HG03521 (cell line): ENCODE data around the gene ADCY2.

Source experiments
- ATAC-seq: cut with Tn5 transposase; IDR thresholded peaks from one replicate; pipeline ENCODE4 v1.9.1; 2021; ENCODE audit warnings: mild to moderate bottlenecking, moderate library complexity; ENCODE audit not compliant: unreplicated experiment

The ADCY2 gene

DNA sequence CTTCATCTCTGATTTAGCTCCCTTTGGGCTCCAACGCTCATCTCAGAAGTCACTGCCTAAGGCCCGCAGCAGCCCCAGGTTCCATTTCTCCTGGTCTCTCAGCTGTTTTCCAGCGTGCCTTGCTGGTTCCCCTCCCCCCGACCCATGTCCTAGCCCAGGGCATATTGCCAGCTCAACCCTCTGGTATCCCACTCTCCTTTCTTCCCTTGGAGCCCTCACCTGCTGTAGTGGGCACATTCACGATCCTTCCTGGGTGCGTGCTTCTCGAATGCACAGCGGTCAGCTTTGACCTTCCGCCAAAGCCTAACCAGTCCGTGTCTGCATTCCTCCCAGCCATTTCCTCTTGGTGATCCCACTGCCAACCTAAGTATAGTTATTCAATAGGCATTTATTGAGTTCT lies 418.9 kb downstream of the ADCY2 start:
- no peak for ATAC-seq

DNA sequence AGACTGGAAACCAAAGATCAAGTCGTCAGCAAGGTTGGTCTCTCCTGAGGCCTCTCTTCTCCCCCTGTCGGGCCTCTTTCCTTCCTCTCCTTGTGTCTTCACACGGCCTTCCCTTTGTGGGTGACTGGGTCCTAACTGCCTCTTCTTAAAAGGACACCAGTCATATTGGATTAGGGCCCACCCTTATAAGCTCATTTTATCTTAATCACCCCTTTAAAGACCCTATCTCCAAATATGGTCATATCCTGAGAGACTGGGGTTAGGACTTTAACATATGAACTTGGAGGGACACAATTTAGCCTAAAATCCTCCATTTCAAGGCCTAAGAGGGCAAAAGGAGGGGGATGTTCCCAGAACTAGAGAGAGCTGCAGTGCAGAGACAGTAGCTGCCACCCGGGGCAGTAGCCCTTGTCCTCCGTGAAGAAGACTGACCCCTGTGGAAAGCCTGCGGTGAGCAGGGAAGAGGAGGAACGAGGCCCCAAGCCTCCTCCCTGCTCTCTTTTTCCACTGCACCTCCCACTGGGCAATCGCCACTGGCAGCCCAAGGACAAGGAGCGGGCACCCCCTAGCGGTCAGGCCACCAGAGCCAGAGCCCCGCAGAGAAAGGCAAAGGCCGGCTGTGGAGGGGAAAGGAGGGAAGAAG lies 420.1 kb downstream of the ADCY2 start:
- ATAC-seq: peak; percentile 87

DNA sequence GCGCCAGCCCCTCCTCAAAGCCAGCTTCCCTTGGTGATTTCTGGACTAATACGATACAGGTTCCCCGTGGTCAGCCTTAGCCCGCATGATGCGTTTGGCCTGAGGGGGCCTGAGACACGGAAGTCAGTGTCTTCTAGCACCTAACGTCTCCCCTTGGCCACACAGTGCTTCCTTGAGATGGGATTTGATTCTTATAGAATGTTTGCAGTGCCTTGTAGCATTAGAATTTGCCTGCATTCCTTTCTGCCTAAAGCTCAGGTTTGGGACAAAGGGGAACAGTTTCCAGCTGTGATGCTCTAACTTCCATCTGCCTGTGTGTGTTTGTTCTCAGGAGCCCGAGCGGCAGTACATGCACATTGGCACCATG lies 420.6 kb downstream of the ADCY2 start:
- ATAC-seq: no peak

DNA sequence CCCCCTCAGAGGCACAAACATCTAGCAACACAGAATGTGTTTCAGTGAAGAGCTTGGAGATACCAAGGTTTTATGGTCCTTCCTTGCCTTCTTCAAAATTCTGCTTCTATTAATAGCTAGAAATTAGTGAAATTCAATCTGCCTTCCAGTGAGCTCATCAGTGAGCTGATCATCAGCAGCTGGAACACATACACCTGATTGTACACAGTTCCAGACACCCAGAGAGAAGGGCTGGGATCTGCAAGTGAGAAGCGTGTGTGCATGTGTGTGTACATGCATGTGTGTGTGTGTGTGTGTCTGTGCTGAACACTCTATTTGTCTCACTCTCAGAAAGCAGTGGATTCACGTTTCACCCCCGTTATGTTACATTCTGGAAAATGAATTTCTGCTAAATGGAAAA lies 426.5 kb downstream of the ADCY2 start:
- no peak for ATAC-seq

DNA sequence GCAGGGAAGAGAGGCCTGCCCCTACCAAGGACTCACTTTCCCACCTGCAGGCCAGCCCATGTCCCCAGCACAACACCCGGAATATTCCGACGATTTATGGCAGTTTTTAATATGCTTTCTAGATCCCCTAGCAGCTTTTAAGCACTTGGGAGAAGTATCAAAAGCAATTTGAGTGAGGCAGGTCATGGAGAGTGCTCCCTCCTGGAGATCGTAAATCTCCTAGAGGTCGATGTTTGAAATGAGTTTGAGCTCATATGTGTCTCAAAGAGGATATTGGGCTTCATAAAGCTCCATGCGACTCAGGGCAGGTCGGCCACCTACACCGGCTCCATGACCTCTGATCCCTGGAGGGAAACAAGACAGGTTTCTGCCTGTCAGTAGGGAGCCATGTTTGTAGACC lies 427.7 kb downstream of the ADCY2 start:
- ATAC-seq: no peak

DNA sequence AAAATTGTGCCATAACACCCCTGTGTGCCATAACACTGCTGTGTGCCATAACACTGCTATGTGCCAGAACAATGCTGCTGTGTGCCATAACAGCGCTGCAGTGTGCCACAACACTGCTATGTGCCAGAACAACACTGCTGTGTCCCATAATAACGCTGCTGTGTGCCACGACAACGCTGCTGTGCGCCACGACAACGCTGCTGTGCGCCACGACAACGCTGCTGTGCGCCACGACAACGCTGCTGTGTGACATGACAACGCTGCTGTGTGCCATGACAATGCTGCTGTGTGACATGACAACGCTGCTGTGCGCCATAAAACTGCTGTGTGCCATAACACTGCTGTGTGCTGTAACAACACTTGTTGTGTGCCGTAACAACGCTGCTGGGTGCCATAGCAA lies 429.1 kb downstream of the ADCY2 start:
- ATAC-seq: no peak

DNA sequence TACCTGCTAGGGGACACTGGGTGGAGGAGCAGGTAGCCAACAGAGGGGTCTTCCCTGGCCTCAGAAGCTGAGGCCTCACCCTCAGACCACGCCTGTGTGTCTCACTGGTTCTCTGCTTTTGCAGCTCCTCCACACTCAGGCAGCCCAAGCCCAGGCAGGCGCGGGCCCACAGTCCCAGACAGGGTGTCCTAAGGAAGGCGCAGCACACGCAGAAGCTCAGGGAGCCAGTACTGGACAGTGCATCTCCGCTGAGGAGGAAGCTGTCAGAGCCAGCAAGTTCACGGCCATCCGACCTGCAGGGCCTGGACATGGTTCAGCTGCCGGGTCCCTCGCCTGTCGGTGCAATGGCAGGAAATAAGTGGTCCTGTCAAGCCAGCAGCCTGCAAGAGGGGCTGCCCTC lies 429.7 kb downstream of the ADCY2 start:
- no peak for ATAC-seq

DNA sequence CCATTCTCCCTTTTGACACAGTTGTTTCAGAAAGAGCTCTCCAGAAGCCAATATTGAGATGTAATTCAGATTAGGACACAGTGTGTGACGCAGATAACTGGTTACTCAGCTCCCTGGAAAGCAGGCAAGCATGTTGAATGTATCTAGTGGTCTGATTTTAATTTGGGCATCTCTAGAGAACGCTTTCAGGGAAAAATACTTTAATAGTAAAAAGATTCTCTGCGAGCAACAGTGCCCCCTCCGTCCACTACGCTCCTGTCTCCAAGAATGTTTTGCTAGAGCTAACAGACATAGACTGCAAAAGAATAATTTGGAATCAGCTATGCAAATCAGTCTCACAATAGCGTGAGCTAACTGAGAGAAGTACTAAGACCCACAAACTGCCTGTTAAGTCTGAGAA lies 431.7 kb downstream of the ADCY2 start:
- ATAC-seq: no peak

DNA sequence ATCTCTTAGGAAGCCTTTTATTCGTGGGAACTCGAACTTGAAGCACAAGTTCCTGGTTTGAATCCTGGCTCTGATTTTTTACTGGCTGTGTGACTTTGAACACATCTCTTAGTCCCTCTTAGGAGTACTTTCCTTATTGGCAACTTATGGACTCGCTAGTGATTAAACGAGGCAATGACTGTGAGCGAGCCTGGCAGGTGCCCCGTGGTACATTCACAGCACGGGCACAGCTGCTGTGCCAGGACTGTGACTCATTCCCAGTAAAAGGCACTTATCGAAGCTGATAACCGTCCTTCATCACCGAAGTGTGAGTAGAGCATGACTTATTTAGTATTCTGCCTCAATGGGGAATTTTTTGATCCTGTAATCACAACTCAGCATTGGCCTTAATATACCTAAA lies 432.3 kb downstream of the ADCY2 start:
- no peak for ATAC-seq

DNA sequence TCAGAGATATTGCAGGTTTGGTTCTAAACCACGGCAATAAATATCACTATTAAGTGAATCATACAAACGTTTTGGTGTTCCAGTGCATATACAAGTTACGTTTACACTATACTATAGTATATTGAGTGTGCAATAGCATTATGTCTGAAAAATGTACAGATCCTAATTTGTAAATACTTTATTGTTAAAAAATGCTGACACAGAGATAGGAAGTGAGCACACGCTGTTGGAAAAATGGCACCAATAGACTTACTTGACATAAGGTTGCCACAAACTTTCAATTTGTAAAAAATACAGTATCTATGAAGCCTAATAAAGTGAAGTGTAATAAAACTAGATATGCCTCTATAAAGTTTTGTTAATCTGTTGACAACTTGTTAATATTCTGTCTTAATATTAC lies 439.0 kb downstream of the ADCY2 start:
- no peak for ATAC-seq

DNA sequence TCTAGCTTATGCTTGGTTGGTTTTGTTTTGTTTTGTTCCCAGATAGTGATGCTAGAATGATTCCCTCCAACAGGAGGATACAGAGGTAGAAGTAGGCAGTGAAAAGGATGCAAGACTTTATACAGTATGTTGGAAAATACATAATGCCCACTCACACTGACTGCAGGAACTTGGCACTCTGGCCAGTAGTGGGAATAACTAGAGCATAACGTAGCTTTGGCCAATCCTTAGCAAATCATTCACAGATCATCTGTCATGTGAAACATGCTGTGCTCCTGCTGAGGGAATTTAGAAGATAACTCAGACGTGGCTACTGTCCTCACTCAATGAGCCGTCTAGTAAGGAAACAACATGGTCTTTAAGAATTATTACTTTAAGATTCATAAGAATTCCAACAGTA lies 441.5 kb downstream of the ADCY2 start:
- no peak for ATAC-seq

DNA sequence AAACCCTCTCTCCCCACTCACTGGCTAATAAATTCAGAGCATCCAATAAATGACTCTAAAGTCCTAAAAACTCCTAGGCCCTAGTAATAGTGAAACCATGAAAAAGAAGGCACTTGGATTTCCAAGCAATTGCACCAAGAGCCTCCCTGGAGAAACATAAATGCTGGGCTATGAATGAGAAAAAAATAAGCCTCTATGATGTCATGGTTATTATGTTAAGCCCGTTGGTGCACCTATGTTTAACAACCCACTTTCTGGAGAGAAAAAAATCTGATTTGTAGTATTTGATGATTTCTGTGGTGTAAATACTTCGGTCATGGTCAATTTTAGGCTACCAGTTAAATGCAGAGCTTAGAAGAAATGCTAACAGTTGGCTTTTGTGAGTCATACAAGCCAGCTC lies 446.6 kb downstream of the ADCY2 start:
- ATAC-seq: no peak

DNA sequence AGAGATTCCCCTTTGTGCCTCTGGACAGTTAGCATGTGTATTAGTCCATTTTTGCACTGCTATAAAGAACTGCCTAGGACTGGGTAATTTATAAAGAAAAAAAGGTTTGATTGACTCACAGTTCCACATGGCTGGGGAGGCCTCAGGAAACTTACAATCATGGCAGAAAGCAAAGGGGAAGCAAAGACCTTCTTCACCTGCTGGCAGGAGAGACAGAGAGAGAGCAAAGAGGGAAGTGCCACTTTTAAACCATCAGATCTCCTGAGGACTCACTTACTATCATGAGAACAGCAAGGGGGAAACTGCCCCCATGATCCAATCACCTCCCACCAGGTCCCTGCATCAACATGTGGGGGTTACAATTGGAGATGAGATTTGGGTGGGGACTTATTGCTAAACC lies 449.0 kb downstream of the ADCY2 start:
- no peak for ATAC-seq

DNA sequence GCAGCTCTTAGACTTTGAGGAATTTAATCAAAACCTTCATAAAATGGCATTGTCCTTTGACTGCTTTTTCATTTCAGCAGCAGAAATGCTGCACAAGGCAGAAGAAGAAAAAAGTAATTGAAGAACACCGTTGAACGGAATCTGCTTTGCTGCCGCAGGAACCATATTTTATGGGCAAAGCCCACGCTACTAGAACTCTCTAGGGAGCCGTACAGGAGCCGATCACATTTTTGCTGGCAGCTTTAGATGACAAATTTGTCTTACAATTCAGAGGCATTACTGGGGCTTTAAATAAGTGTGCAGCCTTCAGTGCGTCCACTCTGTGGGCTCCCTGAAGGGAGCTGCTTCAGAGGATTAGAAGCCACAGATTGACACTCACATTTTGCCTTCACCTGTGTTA lies 449.6 kb downstream of the ADCY2 start:
- no peak for ATAC-seq

DNA sequence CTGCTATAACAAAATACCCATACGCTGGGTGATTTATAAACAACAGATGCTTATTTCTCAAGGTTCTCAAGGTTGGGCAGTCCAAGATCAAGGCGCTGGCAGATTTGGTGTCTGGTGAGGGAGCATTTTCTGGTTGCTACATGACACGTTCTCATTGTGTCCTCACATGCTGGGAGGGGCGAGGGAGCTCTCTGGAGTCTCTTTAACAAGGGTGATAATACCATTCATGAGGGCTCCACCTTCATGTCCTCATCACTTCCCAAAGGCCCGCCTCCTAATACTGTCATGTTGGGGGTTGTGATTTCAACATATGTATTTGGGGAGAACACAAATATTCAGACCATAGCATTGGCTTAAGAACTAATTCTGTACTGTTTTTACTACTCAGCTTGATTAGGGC lies 450.4 kb downstream of the ADCY2 start:
- no peak for ATAC-seq

DNA sequence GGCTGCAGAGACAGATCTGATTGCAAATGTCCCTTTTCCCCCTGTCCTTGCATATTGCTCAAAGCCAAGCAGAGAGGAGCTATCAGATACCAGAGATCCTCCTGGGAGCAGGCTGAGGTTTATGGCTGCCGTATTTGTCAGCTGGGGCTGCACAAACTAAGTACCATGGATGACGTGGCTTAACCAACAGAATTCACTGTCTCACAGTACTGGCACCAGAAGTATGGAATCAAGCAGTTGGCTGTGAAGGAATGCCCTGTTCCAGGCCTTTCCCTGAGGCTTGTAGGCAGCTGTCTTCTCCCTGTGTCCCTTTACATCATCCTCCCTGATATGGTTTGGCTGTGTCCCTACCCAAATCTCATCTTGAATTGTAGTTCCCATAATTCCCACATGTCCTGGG lies 452.4 kb downstream of the ADCY2 start:
- ATAC-seq: no peak

DNA sequence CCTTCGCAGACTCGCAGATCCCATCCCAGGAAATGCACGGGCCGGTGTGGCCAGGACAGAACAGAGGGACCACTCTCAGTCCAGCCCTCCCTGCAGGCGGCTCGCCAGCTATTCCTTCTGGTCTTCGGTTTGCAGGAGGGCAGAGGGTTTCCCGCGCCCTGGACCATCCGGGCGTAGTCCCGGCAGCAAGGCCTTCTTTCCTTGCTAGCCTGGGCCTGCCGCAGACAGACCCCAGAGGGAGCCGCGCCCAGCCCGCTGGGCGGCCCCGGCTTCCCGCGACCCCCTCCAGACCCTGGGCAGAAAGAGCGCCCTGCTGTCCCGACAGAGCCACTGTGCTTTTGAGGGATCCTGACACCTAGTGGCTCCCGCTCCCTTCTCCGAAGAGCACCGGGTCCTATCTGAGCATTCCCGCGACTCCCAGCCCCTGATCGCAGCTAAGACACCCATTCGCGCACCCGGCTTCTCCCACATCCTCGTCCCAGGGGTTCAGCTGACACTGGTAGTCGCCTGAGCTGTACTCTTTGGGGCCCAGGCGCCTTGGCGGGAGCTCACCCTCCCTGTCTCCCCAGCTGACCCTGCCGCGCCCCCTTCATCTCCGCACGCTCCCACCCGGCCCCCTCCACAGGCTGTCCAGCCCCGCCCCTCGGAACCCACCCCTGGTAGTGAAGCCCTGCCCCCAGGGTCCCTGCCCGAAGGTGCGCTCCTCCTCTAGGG lies 453.9 kb downstream of the ADCY2 start:
- ATAC-seq: no peak

DNA sequence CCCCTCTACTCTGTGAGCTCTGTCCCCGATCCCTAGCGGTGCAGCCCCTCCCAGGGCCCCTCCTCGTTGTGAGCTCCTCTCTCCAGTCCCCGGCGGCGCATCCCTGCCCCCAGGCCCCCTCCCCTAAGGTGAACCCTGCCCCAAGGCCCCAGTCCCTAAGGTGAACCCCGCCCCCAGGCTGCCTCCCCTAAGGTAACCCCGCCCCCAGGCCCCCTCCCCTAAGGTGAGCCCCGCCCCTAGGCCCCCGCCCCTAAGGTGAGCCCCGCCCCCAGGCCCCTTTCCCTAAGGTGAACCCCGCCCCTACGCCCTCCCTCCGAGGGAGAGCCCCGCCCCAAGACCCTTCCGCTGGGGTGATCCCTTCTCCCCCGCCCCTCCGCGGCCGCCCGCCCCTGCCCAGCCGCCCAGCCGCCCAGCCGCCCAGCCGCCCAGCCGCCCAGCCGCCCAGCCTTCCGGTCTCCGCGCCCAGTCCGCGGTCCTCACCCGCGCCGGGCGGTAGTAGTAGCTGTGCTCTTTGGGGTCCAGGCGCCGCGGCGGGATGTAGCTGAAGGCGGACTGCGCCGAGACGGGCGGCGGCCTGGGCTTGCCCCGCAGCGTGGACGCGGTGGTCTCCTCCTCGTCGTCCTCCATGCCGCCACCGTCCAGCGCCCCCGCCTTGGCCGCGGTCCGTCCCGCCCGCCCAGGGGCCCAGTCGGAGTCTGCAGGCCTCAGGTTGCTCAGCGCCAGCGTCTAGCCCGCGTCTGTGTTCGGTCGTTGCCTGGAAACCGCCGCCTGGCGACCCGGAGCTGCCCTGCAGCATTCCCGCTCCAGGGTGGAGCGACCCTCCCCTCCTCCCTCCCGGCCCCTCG lies 454.7 kb downstream of the ADCY2 start, which contains the start of gene CFAP90:
Gene CFAP90 (minus strand): TSS at position 739 of the 845 bp plus-strand sequence. CDS start 112 bp downstream, at position 627.
- ATAC-seq: no peak

DNA sequence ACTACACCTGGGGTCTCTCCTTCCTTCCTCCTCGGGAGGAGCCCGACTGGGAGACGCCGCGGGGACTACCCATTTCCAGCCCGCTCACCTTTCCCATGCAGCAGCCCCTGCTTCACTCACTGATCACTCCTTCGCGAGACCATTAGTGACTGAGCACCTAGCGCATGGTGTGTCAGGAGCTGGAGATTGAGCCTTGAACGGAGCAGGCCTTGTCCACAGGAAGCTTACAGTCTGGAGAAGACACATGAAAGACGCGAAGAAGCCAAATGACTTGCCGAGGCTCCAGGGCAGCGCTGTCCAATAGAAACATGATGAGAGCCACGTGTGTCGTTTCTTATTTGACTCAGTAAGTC lies 455.3 kb downstream of the ADCY2 start:
- ATAC-seq: no peak

DNA sequence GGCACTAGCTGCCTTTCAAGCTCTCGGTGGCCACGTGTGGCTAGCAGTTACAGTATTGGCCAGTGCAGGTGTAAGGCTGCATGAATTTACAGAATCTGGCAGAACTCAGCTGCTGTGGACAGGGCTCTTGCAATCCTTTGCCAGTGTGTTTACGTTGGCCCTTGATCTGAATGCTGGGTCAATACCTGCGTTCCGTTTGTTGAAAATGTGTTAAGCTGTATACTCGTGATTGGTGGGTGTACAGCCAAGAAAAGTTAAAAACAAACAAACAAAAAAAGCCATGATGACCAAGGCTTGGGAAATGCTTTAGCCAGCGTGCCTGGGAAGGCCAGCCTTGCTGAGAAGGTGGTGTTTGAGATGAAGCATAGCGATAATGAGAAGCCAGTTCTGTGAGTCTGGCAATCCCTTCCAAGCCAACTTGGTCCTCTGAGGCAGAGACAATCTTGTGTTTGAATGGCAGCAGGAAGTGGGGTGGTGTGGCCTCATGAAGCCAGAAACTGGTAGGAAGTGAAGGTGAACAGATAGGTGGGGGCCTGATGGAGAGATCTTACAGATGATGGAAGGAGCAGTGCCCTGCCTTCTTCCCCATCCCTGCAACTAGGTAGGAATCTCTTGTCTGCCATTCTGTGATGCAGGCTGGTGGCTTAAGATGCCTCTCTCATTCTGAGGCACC lies 455.8 kb downstream of the ADCY2 start:
- ATAC-seq: no peak

DNA sequence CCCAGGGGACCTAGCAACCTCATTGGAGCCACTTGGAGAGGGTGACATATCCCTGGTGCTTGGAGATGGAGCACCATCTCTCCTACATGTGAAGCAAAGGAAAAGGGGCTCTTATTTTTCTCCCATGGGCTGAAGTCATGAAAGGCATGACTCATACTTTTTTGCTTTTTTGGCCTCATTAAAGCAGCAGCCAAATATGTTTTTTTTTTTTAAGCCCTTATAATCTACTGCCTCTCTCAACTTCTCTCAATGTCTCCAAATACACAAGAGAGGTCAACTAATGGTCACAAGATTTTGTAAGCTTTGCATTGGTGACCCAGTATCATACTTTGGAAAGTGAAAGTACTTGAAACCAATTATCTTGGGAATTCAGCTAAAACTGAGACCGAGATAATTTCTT lies 456.6 kb downstream of the ADCY2 start:
- ATAC-seq: no peak

DNA sequence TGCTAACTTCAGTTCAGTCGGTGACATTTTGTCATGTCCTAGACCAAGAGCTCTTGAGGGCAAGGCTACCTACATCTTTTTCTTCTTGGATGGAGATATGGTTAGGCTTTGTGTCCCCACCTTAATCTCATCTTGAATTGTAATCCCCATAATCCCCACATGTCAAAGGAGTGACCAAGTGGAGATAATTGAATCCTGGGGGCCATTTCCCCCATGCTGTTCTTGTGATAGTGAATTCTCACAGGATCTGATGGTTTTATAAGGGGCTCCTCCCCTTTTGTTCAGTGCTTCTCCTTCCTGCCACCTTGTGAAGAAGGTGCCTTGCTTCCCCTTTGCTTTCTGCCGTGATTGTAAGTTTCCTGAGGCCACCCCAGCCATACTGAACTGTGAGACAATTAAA lies 457.1 kb downstream of the ADCY2 start:
- no peak for ATAC-seq
